ENCODE measurements around the gene DENND2D.

DENND2D gene

GRCh38 chr1:111214074-111214801, 13.8 kb upstream of the DENND2D start:
- no peak overlapping the region for H3K4me3 ChIP-seq (ENCODE audit: low read depth, low read length)
- no peak for DNase-seq (ENCODE audit: low read depth, low spot score)
- no peak for TF ChIP-seq CTCF (IDR thresholded peaks at IDR 0.05; ENCODE audit: insufficient read depth, low read length, missing control alignments)
- ChIA-PET CTCF (interaction anchor here (0.9 to 2.3 kb wide), 5 partner anchors 9 to 186 kb away, joined by 3 to 17 read pairs (median 5); no protein-coding TSS in a partner anchor), POLR2A (no interaction called here)

GRCh38 chr1:111213412-111213811, 13.0 kb upstream of the DENND2D start:
- CTCF ChIA-PET = interaction anchor here (2.1 to 2.3 kb wide), 2 partner anchors 10 to 121 kb away, joined by 9 to 17 read pairs; no protein-coding TSS in a partner anchor
- no peak overlapping the region for H3K4me3 ChIP-seq (ENCODE audit: low read depth, low read length)
- POLR2A ChIA-PET = no interaction called here
- no peak for TF ChIP-seq CTCF (IDR thresholded peaks at IDR 0.05; ENCODE audit: insufficient read depth, low read length, missing control alignments)
- no peak for DNase-seq (ENCODE audit: low read depth, low spot score)

- no peak for TF ChIP-seq CTCF (IDR thresholded peaks at IDR 0.05; ENCODE audit: insufficient read depth, low read length, missing control alignments)
- no peak for DNase-seq (ENCODE audit: low read depth, low spot score)
- ChIA-PET POLR2A (no interaction called here), CTCF (interaction anchor here (1.7 kb wide), 1 partner anchor 10 kb away, joined by 7 read pairs; no protein-coding TSS in a partner anchor)
- H3K4me3 ChIP-seq (ENCODE audit: low read depth, low read length) = no peak overlapping the region
Measured at GRCh38 chr1:111212634-111213335, 12.3 kb upstream of the DENND2D start.

GRCh38 chr1:111211921-111212320, 11.5 kb upstream of the DENND2D start:
- TF ChIP-seq CTCF (IDR thresholded peaks at IDR 0.05; ENCODE audit: insufficient read depth, low read length, missing control alignments) = no peak
- POLR2A ChIA-PET = no interaction called here
- CTCF ChIA-PET = interaction anchor here (1.7 kb wide), 1 partner anchor 11 kb away, joined by 7 read pairs; no protein-coding TSS in a partner anchor
- no peak for DNase-seq (ENCODE audit: low read depth, low spot score)
- H3K4me3 ChIP-seq (ENCODE audit: low read depth, low read length) = no peak overlapping the region

- DNase-seq (ENCODE audit: low read depth, low spot score) = no peak
- H3K4me3 ChIP-seq (ENCODE audit: low read depth, low read length) = no peak overlapping the region
- CTCF ChIA-PET = interaction anchor here (1.0 to 2.1 kb wide), 2 partner anchors 12 to 13 kb away, joined by 5 to 6 read pairs; no protein-coding TSS in a partner anchor
- POLR2A ChIA-PET = no interaction called here
- no peak for TF ChIP-seq CTCF (IDR thresholded peaks at IDR 0.05; ENCODE audit: insufficient read depth, low read length, missing control alignments)
Measured at GRCh38 chr1:111209622-111210021, 9.2 kb upstream of the DENND2D start.

- ChIA-PET POLR2A (no interaction called here), CTCF (interaction anchor here (1.0 to 2.1 kb wide), 2 partner anchors 12 to 14 kb away, joined by 5 to 6 read pairs; no protein-coding TSS in a partner anchor)
- no peak for TF ChIP-seq CTCF (IDR thresholded peaks at IDR 0.05; ENCODE audit: insufficient read depth, low read length, missing control alignments)
- no peak for DNase-seq (ENCODE audit: low read depth, low spot score)
- no peak overlapping the region for H3K4me3 ChIP-seq (ENCODE audit: low read depth, low read length)
Measured at GRCh38 chr1:111208921-111209320, 8.5 kb upstream of the DENND2D start.

Measured in AG04449 (cell line).